AG04450 (cell line): Measurements from ENCODE around the gene CTDP1. TPM values are rescaled to one million over a fixed set of nuclear protein-coding genes. Genes with fewer than 3 reads are reported as not detected.

ENCODE experiments used
- CTCF ChIA-PET: fragments of 300-600, 350-600 bp; formaldehyde crosslinking; extraction: SDS; loops from one replicate; lab custom pipeline; 2022; ENCODE audit warnings: antibody characterized with exemption, inconsistent platforms; lab: Charles Lee
- POLR2A ChIA-PET: fragments of 350-600 bp; formaldehyde crosslinking; extraction: SDS; loops from one replicate; lab custom pipeline; 2021; ENCODE audit warnings: antibody characterized with exemption, inconsistent platforms; lab: Yijun Ruan, JAX
- DNase-seq: peaks from one replicate; pipeline ENCODE4 v3.0.0-alpha.2; 2011; ENCODE audit warnings: low read depth, low spot score
- H3K27ac ChIP-seq: one replicate; pipeline ENCODE4 v1.5.1; 2012; ENCODE audit warnings: low read depth, low read length, control low read depth
- H3K27me3 ChIP-seq: one replicate; pipeline ENCODE4 v1.6.0; 2012; ENCODE audit warnings: low read length; ENCODE audit not compliant: control insufficient read depth, insufficient read depth
- H3K4me3 ChIP-seq: 2 replicates; pipeline ENCODE4 v1.5.1; 2011; ENCODE audit warnings: mild to moderate bottlenecking, low read depth, low read length, control low read depth
- H3K9me3 ChIP-seq: 2 replicates; pipeline ENCODE4 v1.5.1; 2012; ENCODE audit warnings: low read length; ENCODE audit not compliant: control insufficient read depth, insufficient read depth
- polyA plus RNA-seq: library from polyadenylated mRNA; depleted of rRNA; stranded (reverse); fragments of >200 nt; gene quantifications from 2 replicates; pipeline ENCODE4 v1.2.3, GENCODE V29; 2011
- TF ChIP-seq, protein P1 (sequence below): IDR thresholded peaks from 2 replicates; pipeline ENCODE4 v1.5.1; 2011; ENCODE audit warnings: low read depth, low read length, control low read depth, inconsistent platforms

CTDP1 gene
- polyA plus RNA-seq, 1 experiment: 8.4 TPM

GRCh38 chr18:79784965-79785770 is 105.6 kb downstream of the CTDP1 start:
- TF ChIP-seq, protein P1, sequence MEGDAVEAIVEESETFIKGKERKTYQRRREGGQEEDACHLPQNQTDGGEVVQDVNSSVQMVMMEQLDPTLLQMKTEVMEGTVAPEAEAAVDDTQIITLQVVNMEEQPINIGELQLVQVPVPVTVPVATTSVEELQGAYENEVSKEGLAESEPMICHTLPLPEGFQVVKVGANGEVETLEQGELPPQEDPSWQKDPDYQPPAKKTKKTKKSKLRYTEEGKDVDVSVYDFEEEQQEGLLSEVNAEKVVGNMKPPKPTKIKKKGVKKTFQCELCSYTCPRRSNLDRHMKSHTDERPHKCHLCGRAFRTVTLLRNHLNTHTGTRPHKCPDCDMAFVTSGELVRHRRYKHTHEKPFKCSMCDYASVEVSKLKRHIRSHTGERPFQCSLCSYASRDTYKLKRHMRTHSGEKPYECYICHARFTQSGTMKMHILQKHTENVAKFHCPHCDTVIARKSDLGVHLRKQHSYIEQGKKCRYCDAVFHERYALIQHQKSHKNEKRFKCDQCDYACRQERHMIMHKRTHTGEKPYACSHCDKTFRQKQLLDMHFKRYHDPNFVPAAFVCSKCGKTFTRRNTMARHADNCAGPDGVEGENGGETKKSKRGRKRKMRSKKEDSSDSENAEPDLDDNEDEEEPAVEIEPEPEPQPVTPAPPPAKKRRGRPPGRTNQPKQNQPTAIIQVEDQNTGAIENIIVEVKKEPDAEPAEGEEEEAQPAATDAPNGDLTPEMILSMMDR: no peak
- no peak overlapping the region for H3K27ac ChIP-seq
- ChIA-PET POLR2A (no interaction called here), CTCF (no interaction called here)
- no peak for DNase-seq
- no peak overlapping the region for H3K4me3 ChIP-seq
- peaks cover 30% of the 10 kb centered on the region for H3K27me3 ChIP-seq
- H3K9me3 ChIP-seq: peaks cover 16% of the 10 kb centered on the region; the same call in 1 of the 2 replicates

DNA sequence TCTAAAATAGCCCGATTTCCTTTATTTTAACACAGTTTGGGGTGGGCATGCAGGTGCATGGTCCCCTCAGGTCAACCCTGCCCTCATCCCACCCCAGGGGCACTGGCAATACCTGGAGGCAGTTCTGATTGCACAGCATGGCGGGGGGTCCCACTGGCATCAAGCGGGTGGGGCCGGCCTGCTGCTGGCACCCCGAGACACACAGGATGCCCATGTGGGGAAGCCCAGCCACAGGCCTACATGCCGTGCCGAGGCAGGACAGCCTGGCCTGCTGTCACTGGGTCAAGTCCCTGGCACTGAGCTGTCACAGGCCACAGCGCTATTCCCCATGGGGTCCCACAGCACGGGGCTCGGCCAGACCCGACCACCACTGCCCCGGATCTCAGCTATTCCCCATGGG is 106.2 kb downstream of the CTDP1 start:
- Histone ChIP-seq H3K27ac (no peak overlapping the region), H3K27me3 (peaks cover 30% of the 10 kb centered on the region), H3K4me3 (no peak overlapping the region), H3K9me3 (peaks cover 16% of the 10 kb centered on the region; the same call in 1 of the 2 replicates)
- DNase-seq: no peak
- ChIA-PET CTCF (no interaction called here), POLR2A (no interaction called here)
- TF ChIP-seq, protein P1: no peak

GRCh38 chr18:79786304-79786703 is 106.7 kb downstream of the CTDP1 start:
- Histone ChIP-seq H3K27me3 (peaks cover 30% of the 10 kb centered on the region), H3K27ac (no peak overlapping the region), H3K9me3 (peaks cover 16% of the 10 kb centered on the region; the same call in 1 of the 2 replicates), H3K4me3 (no peak overlapping the region)
- TF ChIP-seq, protein P1: no peak
- ChIA-PET POLR2A (no interaction called here), CTCF (no interaction called here)
- DNase-seq: no peak

GRCh38 chr18:79786786-79787526 is 107.4 kb downstream of the CTDP1 start:
- TF ChIP-seq, protein P1: no peak
- H3K9me3 ChIP-seq: peaks cover 16% of the 10 kb centered on the region; the same call in 1 of the 2 replicates
- DNase-seq: no peak

DNA sequence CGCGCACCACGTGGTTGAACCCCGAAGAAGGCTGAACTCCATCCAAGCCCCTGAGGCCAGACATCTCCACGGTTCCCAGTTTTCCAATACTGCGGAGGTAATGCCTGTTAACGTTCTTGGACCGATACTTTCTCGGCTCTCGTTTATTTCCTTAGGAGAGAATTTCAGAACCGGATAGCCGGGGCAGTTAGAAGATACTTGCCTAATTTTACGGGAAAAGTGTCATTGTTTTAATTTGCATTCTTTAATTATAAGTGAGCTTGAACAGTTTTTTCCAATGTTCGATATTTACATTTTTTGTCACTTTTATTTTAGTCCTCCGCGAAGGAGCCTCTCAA is 107.9 kb downstream of the CTDP1 start:
- DNase-seq: no peak
- no peak overlapping the region for H3K4me3 ChIP-seq
- peaks cover 16% of the 10 kb centered on the region; the same call in 1 of the 2 replicates for H3K9me3 ChIP-seq
- CTCF ChIA-PET: no interaction called here
- TF ChIP-seq, protein P1: no peak
- POLR2A ChIA-PET: no interaction called here
- peaks cover 30% of the 10 kb centered on the region for H3K27me3 ChIP-seq
- H3K27ac ChIP-seq: no peak overlapping the region

More at GRCh38 chr18:79786786-79787526, 107.4 kb downstream of the CTDP1 start:
- Histone ChIP-seq H3K27me3 (peaks cover 30% of the 10 kb centered on the region), H3K4me3 (no peak overlapping the region), H3K27ac (no peak overlapping the region)
- POLR2A ChIA-PET: no interaction called here
- CTCF ChIA-PET: interaction anchor here (0.6 kb wide), 1 partner anchor 202 kb away, joined by 4 read pairs; no protein-coding TSS in a partner anchor
